Heart right ventricle (tissue), 16 donors: Measurements from ENCODE around the gene DGCR2. TPM values are rescaled to one million over a fixed set of nuclear protein-coding genes. Genes with fewer than 3 reads are reported as not detected.

Source experiments
- ATAC-seq, 8 donors: fragments of 200-7000 bp; cut with Tn5 transposase; one replicate each; pipeline ENCODE4 v1.9.1; 2020; ENCODE audit warnings: mild to moderate bottlenecking in 8 of 8, moderate library complexity in 8 of 8, moderate number of reproducible peaks in 1 of 8
- DNase-seq, 2 donors: peaks; one replicate each; pipeline ENCODE4 v3.0.0-alpha.2; 2020
- H3K27ac ChIP-seq, 10 donors: fragments of 200-600 bp; sonication (generic) in 2 of 10; one replicate each; pipeline versions ENCODE4 v1.5.0 to v1.8.0; 2020 to 2022; ENCODE audit warnings: mild to moderate bottlenecking in 3 of 10
- H3K27me3 ChIP-seq, 7 donors: fragments of 200-600 bp; one replicate each; pipeline ENCODE4 v1.8.0; 2021 to 2022; ENCODE audit warnings: mild to moderate bottlenecking in 2 of 7
- H3K36me3 ChIP-seq, 9 donors: fragments of 200-600 bp; sonication (generic) in 1 of 9; one replicate each; pipeline versions ENCODE4 v1.5.0 to v1.8.0; 2020 to 2022; ENCODE audit warnings: mild to moderate bottlenecking in 2 of 9
- H3K4me1 ChIP-seq, 9 donors: fragments of 200-600 bp; sonication (generic) in 1 of 9; one replicate each; pipeline versions ENCODE4 v1.5.0 to v1.8.0; 2020 to 2022; ENCODE audit warnings: mild to moderate bottlenecking in 4 of 9
- H3K4me3 ChIP-seq, 10 donors: fragments of 200-600 bp; sonication (generic) in 2 of 10; one replicate each; pipeline versions ENCODE4 v1.5.0 to v1.8.0; 2020 to 2022; ENCODE audit warnings: mild to moderate bottlenecking in 7 of 10, moderate library complexity in 2 of 10
- H3K9me3 ChIP-seq, 11 donors: fragments of 200-600 bp in 10 of 11; sonication (generic) in 2 of 11; one replicate each; pipeline versions ENCODE4 v1.5.0 to v1.8.0; 2013 to 2022; ENCODE audit warnings: mild to moderate bottlenecking in 2 of 11, control low read depth in 1 of 11, moderate library complexity in 1 of 11
- WGBS, 2 donors: extraction: QIAGEN DNeasy Blood & Tissue Kit; methylation state at CpG; one replicate each; pipeline ENCODE4 v1.1.7; 2013; ENCODE audit warnings: inconsistent platforms in 1 of 2; 5-methylcytosine and 5-hydroxymethylcytosine counted together
- intact Hi-C, 10 donors: fragments of 100-400 bp; cut with DNase I; formaldehyde crosslinking; loops; one replicate each; pipeline versions ENCODE4 v1.11.1 to v1.14.2; 2022
- polyA plus RNA-seq, 2 donors: library from polyadenylated mRNA; stranded (reverse); fragments of 200-250 nt; gene quantifications; one replicate each; pipeline ENCODE4 v1.2.3, GENCODE V29; 2013
- total RNA-seq, 10 donors: library from RNA; stranded (reverse); fragmentation: NEBNext Ultra II Directional in 3 of 10; extraction: Animal tissue kit (Norgen Biotek cat#: 25700) in 3 of 10; gene quantifications; one replicate each; pipeline versions ENCODE4 v1.2.1 to v1.2.4, GENCODE V29; 2021 to 2023
- TF ChIP-seq, protein P1 (sequence below), 9 donors: fragments of 200-600 bp; sonication (generic) in 2 of 9; IDR thresholded peaks; one replicate each; pipeline versions ENCODE4 v1.5.0 to v1.8.0; 2021 to 2022; ENCODE audit warnings: antibody characterized with exemption in 9 of 9, mild to moderate bottlenecking in 5 of 9, moderate library complexity in 1 of 9
- donor health status: Arrhythmogenic right ventricular cardiomyopathy.
- donor health status: ischemic (EF 13 %, LVEDD 7.1; RV severe dilation, severe dysfunction).
- donor health status: healthy with polysubstance abuse.
- donor health status: DM: no; HTN: yes; CAD: no.
- donor health status: DM: no; HTN: no; CAD: no.
- donor health status: ischemic (EF 25% LVEDD 6.9; RV normal size, moderate dysfunction).
- donor health status: ischemic (EF 25% LVEDD 5.7; RV mildly dilated, moderate dysfunction).
- donor health status: healthy.
- donor health status: DM: yes; HTN: yes; CAD: no.
- donor health status: Ischemic cardiomyopathy.
- donor health status: ischemic (EF 35%, LVEDD 5.7; RV mildly dilated, moderate dysfunction).
- donor health status: nonischemic (EF 11% LVEDD 7.7; RV severe dilation, severe dysfunction).
- donor health status: DM: yes; HTN: yes; CAD: no.
- donor health status: PGD.
- donor health status: ischemic (EF 29% LVEDD 5.4; RV normal size, mild dysfunction).
- donor health status: nonischemic (EF 23%, LVEDD 6.1; RV moderate dilation, normal function).

Gene DGCR2
- total and polyA plus RNA-seq, 12 donors = 17.0 to 58.0 (median 39.1) TPM

DNA sequence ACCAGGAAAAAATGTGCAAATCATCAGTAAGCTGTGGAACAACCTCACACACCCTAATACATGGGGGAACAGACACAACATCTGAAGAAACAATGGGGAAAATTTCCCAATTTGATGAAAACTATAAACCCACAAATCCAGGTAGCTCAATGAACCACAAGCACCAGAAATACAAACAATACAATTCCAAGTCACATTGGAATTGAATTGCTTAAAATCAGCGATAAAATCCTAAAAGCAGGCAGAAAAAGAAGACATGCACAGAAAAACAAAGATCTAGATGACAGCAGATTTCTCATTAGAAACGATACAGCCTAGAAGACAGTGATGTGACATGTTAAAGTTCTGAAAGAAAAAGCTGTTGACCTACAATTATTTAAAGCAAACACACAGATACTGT lies 32.0 kb downstream of the DGCR2 start:
- ATAC-seq (no peak), DNase-seq (no peak)
- H3K27me3 ChIP-seq = no peaks in the 10 kb centered on the region
- no peak overlapping the region for H3K27ac ChIP-seq
- H3K9me3 ChIP-seq = no peaks in the 10 kb centered on the region
- peaks cover 0 to 43% (median 12%) of the 10 kb centered on the region in 9 donors for H3K36me3 ChIP-seq
- TF ChIP-seq, protein P1, sequence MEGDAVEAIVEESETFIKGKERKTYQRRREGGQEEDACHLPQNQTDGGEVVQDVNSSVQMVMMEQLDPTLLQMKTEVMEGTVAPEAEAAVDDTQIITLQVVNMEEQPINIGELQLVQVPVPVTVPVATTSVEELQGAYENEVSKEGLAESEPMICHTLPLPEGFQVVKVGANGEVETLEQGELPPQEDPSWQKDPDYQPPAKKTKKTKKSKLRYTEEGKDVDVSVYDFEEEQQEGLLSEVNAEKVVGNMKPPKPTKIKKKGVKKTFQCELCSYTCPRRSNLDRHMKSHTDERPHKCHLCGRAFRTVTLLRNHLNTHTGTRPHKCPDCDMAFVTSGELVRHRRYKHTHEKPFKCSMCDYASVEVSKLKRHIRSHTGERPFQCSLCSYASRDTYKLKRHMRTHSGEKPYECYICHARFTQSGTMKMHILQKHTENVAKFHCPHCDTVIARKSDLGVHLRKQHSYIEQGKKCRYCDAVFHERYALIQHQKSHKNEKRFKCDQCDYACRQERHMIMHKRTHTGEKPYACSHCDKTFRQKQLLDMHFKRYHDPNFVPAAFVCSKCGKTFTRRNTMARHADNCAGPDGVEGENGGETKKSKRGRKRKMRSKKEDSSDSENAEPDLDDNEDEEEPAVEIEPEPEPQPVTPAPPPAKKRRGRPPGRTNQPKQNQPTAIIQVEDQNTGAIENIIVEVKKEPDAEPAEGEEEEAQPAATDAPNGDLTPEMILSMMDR (IDR thresholded peaks at IDR 0.05) = no peak
- H3K4me3 ChIP-seq = no peak overlapping the region
- H3K4me1 ChIP-seq = peaks cover 3 to 43% (median 14%) of the 10 kb centered on the region in 9 donors
- intact Hi-C loops = no loop called here
- WGBS, 2 donors = 90 to 92% methylated on average over 2 of the region's 2 CpGs

DNA sequence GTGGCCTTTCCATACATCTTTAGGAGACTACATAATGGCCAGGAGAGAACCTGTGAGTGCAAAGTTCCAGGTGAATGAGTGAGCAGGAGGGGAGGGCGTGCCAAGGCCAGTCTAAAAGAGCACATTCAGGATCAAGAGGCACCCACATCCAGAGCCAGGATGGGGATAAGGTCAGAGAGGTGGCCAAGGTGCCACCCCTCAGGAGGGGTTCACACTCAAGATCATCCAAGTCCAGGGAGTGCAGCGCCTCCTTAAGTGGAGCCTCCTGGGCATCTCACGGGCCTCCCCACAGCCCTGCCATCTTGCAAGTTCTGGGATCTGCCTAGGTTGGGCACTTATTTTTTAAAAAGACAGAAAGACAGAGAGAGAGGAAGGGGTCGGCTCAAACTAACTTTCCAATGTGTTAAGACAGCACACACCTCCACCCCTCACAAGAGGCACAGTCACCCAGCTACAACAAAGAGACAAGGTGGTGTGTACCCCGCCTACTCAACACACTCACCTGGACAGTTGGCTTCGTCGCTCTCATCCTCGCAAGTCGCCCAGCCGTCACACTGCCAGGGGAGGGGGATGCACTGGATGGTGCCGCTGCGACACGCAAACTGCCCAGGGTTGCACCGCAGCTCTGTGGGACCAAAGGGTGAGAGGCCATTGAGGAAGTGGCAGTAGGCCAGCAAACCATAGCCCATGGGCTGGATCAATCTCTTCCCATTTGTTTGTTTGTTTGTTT lies 33.2 kb downstream of the DGCR2 start:
- intact Hi-C loops = no loop called here
- no peak for DNase-seq
- WGBS, 2 donors = 96 to 98% methylated on average over 14 of the region's 14 CpGs
- H3K4me3 ChIP-seq = no peak overlapping the region
- H3K9me3 ChIP-seq = no peaks in the 10 kb centered on the region
- H3K36me3 ChIP-seq = peaks cover 0 to 37% (median 12%) of the 10 kb centered on the region in 9 donors
- no peaks in the 10 kb centered on the region for H3K27me3 ChIP-seq
- H3K27ac ChIP-seq = no peak overlapping the region
- no peak for ATAC-seq
- peaks cover 4 to 47% (median 16%) of the 10 kb centered on the region in 9 donors for H3K4me1 ChIP-seq
- TF ChIP-seq, protein P1 (IDR thresholded peaks at IDR 0.05) = no peak

DNA sequence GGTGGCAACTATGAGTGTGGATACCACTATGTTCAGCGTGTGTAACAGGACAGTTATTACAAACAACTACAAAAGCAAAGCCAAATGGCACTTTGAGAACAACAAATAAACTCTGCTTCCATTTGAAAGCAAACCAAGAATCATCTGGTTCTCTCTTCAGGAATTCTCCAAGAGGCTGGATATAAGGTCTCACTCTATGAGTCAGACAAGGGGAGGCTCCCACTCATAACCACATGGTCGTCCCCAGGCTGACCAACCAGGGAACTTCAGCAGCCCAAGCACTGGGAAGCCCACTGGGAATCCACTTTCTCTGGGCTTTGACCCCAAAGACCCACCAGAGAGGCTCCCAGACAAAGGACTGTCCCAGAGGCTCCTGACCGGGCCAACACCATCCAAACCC lies 35.3 kb downstream of the DGCR2 start:
- Histone ChIP-seq H3K27ac (peak overlapping the region in 1 of 10 donors; percentile 88), H3K9me3 (no peaks in the 10 kb centered on the region), H3K4me1 (peaks cover 4 to 39% (median 16%) of the 10 kb centered on the region in 9 donors), H3K36me3 (peaks cover 0 to 44% (median 13%) of the 10 kb centered on the region in 9 donors), H3K4me3 (no peak overlapping the region), H3K27me3 (no peaks in the 10 kb centered on the region)
- WGBS, 2 donors = 86 to 93% methylated on average over 3 of the region's 3 CpGs
- DNase-seq = no peak
- intact Hi-C loops = no loop called here
- TF ChIP-seq, protein P1 (IDR thresholded peaks at IDR 0.05) = no peak
- ATAC-seq = peak in 2 of 8 donors; percentile 18 to 39

DNA sequence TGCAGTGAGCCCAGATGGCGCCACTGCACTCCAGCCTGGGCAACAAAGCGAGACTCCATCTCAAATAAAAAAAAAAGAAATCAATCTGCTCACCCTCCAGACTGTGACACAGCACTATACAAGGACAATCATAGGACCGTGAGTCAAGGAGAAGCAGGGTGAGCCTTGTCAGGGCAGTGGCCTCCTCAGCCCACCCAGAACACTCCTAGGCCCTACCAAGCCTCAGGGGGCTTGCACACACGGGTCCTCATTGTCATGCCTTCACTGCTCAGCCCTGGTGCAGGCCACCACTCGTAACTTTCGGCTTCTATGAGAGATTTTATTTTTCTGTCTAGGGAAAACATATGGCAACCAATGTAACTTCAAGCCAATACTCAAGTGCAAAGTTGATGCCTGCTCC lies 35.8 kb downstream of the DGCR2 start:
- Histone ChIP-seq H3K9me3 (no peaks in the 10 kb centered on the region), H3K36me3 (peaks cover 0 to 44% (median 13%) of the 10 kb centered on the region in 9 donors), H3K27ac (peak overlapping the region in 5 of 10 donors; percentile 30 to 88 (median 46)), H3K4me1 (peaks cover 4 to 39% (median 16%) of the 10 kb centered on the region in 9 donors), H3K27me3 (no peaks in the 10 kb centered on the region), H3K4me3 (no peak overlapping the region)
- ATAC-seq = peak in 2 of 8 donors; percentile 18 to 28
- TF ChIP-seq, protein P1 (IDR thresholded peaks at IDR 0.05) = no peak
- intact Hi-C loops = no loop called here
- WGBS, 2 donors = 89 to 95% methylated on average over 6 of the region's 6 CpGs
- DNase-seq = no peak
